HG03442 (cell line): Measurements from ENCODE around the gene SMCR8.
"Not testable (repeated sequence)": the region's sequence is repeated elsewhere in the genome, so short reads cannot be mapped to it uniquely, and the experiment has no call there.

ENCODE experiments used
- ATAC-seq: cut with Tn5 transposase; IDR thresholded peaks from one replicate; pipeline ENCODE4 v1.9.1; 2021; ENCODE audit warnings: mild to moderate bottlenecking, moderate library complexity; ENCODE audit not compliant: unreplicated experiment

Gene SMCR8, protein sequence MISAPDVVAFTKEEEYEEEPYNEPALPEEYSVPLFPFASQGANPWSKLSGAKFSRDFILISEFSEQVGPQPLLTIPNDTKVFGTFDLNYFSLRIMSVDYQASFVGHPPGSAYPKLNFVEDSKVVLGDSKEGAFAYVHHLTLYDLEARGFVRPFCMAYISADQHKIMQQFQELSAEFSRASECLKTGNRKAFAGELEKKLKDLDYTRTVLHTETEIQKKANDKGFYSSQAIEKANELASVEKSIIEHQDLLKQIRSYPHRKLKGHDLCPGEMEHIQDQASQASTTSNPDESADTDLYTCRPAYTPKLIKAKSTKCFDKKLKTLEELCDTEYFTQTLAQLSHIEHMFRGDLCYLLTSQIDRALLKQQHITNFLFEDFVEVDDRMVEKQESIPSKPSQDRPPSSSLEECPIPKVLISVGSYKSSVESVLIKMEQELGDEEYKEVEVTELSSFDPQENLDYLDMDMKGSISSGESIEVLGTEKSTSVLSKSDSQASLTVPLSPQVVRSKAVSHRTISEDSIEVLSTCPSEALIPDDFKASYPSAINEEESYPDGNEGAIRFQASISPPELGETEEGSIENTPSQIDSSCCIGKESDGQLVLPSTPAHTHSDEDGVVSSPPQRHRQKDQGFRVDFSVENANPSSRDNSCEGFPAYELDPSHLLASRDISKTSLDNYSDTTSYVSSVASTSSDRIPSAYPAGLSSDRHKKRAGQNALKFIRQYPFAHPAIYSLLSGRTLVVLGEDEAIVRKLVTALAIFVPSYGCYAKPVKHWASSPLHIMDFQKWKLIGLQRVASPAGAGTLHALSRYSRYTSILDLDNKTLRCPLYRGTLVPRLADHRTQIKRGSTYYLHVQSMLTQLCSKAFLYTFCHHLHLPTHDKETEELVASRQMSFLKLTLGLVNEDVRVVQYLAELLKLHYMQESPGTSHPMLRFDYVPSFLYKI

DNA sequence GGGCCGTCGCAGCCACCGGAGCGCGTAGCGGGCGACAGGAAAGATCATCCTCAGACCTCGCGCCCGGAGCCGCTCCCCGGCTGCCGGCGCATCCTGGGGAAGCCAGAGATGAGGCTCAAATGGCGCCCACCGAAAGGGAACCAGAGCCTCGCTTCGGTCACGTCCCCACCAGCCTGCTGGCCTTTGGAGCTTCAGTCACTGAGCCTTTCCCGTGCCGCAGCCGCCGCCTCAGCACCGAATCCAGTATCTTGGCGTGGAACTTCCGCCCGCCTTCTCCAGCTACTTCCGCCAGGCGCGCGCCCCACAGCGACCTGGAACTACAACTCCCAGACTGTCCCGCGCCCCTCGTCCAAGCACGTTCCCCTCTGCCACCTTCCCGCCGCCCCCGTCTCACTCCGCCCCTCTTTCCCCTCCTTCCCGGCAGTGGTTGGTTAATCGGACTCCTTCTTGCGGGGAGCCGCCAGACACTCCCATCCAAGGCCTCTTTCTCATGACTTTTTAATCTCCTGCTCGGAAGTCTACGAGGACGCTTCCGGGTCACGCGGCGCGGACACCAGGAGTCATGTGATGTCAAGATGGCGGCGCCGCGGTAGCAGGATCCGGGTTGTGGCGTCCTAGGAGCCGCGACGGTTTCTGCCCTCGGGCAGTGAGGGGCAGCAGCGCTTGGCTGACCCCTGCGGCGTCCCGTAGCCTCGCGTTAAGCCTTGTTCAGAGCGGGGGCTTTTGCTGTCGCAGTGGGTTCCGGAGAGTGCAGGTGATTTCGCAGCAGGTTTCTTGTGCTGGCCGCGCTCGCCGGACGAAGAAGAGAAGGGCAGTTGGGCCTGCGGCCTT is at the start of gene SMCR8, which contains the start of gene TOP3A:
TSS of gene SMCR8 (plus strand) at position 563 of the 831 bp plus-strand sequence. CDS start 497 bp downstream, outside the sequence.
TSS of gene TOP3A (minus strand) at position 264 of the 831 bp plus-strand sequence. CDS start at position 48, 216 bp downstream.
- peak; percentile 77 for ATAC-seq

DNA sequence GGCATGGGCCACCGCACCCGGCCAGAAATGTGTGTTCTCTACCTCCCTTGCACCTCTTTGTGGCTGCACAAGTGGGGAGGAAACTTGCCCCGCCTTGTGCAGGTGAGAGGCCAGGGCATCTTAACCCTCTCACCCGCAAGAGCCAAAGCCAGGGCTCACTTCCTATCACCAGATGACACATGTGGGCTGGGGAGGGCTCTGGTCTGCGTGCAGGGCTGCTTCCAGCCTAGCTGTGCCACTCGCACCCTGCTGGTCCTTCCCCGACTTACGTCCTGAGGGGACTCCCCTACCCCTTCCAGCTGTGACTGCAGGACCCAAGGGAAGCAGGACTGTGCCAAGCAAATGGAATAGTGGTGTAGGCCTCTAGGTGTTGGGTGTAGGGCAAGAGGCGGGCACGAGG is 47.7 kb upstream of the SMCR8 start:
- ATAC-seq = no peak

DNA sequence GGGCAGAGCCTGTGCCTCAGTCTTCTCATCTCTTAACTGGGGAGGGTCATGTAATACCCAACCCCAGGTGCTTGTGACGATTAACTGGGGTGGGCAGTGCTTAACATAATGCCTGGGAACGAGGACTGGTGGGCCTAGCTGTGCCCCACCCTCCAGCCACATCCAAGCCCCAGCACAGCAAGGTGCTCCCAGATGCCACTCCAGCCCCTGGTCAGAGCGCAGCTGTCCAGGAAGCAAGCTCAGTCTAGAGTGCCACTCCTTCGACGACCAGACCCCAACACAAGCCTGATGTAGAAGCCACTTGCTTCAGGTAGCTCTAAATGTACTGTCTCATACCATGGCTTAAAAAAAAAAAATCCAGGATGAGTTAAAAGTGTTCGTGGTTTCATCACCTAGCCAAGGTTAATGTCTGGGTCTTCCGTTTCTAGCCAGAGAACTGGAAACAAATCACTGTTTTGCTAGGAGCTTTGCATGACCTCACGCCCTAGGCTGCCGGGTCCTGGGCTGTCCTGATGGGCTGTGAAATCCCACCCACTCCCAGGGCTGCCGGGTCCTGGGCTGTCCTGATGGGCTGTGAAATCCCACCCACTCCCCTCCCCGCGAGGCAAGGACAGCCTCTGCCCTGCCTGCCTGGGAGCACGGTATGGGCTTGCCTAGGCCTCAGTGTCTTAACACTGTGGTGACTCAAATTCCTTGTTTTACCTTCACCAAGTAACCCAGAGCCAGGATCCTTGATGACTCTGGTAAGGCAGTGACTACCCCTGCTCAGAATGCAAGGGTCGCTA is 47.0 kb upstream of the SMCR8 start:
- no peak for ATAC-seq

DNA sequence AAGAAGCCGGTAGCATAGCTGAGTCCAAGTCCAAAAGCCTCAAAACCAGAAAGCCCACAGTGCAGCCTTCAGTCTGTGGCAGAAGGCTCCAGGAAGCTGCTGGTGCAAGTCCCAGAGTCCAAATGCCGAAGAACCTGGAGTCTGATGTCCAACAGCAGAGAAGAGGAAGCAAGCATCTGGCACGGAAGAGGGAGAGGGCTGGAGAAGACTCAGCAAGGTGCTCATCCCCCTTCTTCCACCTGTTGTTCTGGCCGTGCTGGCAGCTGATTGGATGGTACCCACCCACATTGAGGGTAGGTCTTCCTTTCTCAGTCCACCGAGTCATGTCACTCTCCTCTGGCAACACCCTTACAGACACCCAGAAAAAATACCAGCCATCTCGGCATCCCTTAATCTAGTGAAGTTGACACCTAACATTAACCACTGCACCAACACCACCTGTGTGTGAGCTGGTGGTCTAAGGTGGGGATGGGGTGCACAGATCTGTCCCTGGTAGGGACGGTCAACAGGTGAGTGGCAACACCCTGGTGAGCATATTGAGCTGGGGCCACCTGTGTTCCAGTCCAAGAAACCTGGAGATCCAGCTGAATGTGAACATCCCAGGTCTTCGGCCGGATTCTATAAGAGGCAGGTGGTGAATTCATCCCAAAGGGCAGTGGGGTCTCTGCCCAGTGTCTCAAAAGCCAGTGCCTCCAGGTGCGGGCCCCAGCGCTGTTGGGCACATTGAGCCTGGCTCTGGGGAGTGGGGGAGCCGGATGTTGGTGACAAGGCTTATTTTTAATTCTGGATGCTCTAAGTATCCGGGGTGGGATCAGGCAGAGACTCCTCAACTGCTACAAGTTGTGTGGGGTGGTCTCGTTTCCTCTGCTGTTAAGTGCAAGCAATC is 44.8 kb upstream of the SMCR8 start:
- no peak for ATAC-seq

DNA sequence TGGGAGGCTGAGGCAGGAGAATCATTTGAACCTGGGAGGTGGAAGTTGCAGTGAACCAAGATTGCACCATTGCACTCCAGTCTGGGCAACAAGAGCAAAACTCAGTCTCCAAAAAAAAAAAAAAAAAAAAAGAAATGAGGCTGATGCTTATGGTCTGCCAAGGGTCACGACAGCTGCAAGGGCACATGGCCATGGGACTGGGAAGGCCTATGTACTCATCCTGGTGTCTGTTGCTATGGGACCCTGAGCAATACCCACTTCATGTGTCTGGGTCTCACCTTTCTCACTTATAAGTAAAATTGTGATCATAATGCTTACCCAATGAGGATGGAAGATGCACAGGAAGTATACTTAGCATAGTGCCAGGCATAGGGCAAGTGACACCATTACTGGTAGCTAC is 38.0 kb upstream of the SMCR8 start:
- no peak for ATAC-seq

DNA sequence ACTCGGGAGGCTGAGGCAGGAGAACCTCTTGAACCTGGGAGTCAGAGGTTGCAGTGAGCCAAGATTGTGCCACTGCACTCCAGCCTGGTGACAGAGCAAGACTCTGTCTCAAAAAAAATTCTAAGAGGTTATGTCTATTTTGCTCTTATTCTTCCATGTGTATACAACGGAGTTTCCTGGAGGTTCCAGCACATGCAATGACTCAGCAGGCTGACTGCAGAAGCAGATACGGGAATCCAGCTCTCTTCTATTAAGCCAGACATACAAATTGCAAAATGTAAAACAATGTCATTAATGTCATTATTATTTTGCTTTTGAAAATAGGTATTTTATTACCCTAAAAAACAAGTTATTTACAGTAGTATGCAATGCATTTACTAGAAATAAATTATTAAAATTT is 36.2 kb upstream of the SMCR8 start:
- no peak for ATAC-seq

DNA sequence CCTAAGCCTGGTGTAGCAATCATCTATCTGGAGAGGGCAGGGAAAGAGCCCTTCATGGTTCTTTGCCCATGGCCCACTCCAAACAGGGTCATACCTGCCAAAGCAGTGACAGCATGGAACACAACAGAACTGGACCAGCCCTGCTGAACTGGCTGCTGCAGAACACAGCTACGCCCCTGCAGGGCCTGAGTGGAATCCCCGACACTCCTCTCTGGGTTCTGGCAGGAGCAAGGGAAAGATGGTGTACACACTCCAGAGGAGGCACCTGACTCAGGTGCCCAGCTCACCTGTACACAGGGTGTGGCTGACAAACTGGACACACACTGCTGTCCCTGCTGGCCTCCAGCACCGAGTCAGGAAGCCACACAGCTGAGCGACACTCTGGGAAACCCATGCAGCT is 34.8 kb upstream of the SMCR8 start:
- no peak for ATAC-seq

DNA sequence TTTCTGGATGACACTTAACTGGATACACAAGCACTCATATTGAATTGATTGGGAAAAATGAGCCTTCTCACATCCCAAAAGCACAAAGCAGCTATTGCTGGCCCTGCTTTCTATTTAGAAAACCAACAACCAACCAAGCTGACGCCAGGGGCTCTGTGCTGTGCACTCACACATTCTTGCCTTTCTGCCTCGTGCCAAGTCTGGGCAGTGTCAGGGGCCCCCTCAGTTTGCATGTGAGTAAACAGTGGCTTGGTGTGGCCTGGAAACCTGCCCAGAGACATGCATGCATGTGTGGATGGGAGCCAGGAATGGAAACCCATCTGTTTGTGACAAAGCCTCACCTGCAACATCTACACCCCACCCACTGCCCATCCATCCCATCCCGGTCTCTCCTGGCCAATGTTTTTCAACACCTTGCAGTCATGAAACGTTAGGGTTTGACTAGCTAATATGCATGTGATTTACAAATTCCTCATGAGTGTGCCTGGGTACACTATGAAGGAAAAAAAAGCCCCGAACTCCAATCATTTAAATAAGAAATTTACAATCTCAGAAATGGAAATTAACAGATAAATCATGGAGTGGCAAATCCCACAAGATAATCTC is 34.2 kb upstream of the SMCR8 start:
- no peak for ATAC-seq

DNA sequence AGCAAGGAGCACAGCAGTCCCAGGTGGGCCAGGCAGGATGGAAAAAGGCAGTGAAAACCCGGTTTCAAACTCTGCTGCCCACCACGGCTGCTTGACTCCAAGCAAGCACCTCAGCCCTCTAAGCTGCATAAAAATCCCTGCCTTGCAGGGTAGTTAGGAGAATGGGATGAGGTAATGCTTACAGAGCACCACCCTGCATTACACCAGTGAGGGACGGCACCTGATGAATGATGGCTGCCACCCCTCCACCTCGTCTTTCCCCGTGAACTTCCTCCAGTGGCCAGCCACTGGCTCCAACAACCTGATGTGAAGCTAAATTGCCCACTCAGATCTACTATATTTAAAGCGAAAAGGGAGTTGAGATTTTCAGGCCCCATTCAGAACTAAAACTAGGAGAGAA is 33.3 kb upstream of the SMCR8 start:
- ATAC-seq = no peak

DNA sequence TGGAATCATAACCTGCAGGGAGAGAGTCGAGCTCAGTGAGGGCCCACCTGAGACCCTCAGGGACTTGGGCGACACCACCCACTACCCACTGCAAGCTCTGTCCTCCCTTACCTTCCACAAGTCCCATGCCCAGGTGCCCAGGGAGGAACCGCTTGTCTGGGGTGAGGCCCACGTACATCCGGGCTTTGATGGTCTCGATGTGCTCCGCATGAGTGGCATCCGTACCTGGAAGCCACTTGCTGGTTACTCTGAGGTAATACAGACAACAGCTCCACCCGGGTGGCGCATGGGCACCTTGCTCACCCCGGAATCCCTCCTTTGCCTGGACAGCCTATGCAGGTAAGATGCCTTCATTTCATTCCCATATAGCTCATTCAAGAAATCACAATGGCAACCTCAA is 29.8 kb upstream of the SMCR8 start:
- ATAC-seq = no peak

DNA sequence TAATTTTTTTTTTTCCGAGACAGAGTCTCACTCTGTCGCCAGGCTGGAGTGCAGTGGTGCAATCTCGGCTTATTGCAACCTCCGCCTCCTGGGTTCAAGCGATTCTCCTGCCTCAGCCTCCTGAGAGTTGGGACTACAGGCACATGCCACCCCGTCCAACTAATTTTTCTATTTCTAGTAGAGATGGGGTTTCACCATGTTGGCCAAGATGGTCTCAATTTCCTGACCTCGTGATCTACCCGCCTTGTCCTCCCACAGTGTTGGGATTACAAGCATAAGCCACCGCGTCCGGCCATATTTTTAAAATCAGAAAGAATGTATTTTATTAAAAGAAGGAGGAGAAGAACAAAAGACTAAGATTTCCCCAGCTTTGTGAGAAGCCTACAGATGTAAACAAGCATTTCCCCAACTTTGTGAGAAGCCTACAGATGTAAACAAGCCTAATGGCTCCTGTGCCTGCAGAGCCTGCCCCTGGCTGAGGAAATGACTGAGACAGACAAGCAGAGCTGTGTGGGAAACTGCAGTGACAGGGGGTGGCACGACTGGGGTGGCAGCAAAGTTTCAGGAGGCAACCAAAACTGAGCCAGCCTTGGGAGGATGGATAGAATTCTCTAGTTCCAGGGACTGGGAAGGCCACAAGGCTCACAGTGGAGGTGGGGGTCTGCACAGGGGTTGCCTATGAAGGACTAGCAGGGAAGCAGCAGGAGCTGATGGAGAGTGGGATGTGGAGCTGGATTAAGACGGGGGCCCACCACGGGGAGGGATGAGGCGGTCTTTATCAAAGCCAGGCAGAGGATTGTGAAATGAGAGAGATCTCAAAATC is 23.2 kb upstream of the SMCR8 start:
- no peak for ATAC-seq

DNA sequence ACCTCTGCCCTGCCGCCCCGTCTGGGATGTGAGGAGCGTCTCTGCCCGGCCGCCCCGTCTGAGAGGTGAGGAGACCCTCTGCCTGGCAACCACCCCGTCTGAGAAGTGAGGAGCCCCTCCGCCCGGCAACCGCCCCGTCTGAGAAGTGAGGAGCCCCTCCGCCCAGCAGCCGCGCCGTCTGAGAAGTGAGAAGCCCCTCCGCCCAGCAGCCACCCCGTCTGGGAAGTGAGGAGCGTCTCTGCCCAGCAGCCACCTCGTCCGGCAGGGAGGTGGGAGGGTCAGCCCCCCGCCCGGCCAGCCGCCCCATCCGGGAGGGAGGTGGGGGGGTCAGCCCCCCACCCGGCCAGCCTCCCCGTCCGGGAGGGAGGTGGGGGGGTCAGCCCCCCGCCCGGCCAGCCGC is 17.0 kb upstream of the SMCR8 start:
- ATAC-seq = not testable (repeated sequence)

DNA sequence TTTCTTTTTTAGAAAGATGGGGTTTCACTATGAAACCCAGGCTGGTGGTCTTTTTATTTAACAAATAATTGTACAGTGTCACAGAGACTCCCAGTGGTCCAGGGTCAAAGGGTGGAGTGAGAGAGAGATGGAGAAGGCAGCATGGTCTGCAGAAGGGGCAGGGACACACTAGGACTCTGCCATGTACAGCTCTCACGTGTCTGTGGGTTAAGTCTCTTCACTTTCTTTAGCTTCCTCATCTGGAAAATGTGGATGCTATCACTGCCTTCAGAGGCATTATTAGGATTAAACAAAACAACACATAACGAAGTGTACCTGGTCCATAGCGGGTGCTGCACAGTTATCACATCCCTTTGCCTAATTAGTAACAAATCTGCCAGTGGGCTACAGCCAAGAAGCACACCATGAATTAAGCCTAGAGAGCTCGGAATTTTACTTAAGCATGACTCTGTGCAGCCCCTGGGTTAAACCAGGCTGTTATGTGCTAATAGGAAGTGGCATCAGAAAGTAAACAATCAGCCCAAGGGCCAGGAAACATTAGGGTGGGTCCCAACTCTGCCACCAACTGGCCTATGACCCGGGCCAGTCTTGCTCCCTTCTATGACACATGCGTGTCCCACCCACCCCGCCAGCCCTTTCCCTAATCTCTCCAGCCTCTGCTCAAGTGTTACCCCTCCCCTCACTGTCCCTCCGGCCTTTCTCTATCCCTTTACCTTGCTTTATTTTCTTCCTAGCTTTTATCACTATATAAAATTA is 14.2 kb upstream of the SMCR8 start:
- no peak for ATAC-seq

DNA sequence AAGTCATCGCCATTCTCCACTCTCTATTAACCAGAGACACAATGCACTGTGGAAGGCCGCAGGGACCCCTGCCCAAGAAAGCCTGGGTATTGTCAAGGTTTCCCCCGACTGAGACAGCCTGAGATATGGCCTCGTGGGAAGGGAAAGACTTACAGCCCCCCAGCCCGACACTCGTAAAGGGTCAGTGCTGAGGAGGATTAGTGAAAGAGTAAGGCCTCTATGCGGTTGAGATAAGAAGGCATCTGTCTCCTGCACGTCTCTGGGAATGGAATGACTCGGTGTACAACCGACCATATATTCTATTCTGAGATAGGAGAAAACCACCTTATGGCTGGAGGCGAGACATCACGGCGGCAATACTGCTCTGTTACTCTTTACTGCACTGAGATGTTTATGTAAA is 11.9 kb upstream of the SMCR8 start:
- not testable (repeated sequence) for ATAC-seq

DNA sequence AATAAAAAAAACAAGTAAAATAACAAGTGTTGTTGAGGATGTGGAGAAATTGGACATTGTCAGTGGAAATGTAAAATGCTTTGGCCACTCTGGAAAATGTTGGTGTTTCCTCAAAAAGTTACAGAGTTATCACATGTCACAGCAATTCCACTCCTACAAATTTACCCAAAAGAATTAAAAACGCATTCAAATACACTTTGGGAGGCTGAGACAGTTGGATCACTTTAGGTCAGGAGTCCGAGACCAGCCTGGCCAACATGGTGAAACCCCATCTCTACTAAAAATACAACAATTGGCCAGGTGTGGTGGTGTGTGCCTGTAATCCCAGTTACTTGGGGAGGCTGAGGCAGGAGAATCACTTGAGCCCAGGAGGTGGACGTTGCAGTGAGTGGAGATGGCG is 5.9 kb upstream of the SMCR8 start:
- no peak for ATAC-seq

DNA sequence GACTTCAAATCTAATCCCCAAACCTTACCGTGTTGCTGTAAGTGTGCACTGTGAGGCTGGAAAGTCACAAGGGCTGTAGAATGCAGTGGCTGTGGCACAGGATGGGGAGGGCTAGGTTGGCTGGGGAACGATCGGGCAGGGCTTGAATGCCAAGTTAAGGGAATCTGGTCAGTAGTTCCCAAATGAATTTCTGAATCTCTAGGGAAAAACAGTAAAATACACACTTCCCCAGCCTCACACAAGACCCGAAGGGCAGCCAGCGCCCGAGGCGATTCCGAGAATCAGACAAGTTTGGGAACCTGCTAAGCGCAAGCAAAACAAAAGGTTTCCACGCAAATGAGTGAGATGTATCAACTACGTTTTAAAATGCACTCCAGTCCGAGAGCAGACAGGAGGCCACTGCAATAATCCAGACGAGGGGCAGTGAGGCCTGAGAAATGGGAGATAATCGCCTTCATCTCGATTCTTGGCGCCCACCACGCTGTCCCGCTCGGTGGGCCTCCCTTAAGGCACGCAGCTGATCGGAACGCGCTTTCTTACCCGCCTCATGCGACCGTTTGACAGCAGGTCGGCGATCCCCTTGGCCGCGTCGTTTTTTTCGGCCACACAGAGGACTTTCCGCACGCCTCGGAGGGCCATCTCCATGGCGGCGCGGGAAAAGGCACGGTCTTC is 898 bp upstream of the SMCR8 start:
- peak; percentile 8 for ATAC-seq

DNA sequence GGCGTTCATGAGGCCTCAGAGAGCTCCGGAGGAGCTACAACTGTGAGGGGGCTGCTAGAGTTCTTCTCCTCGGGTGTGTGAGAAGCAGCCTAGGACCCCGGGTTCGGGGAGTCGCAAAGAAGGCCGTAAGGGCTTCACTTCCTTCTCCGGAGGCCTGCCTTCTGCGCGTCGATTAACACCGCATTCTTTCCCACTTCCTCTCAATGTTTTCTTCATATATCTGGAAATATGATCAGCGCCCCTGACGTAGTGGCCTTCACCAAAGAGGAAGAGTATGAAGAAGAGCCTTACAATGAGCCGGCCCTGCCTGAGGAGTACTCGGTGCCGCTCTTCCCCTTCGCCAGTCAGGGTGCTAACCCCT is 449 bp downstream of the SMCR8 start:
- ATAC-seq = no peak
